ENCODE data around the gene OSBPL1A. TPM values are rescaled to one million over a fixed set of nuclear protein-coding genes. Genes with fewer than 3 reads are reported as not detected.

The OSBPL1A gene
- polyA plus RNA-seq, 1 of the 3 experiments (the other 2 are of a cell fraction) = 21.3 TPM

- no peak for TF ChIP-seq MAX (IDR thresholded peaks at IDR 0.05; ENCODE audit: low read depth)
- TF ChIP-seq FOXJ3 (CRISPR knock-in tag; IDR thresholded peaks at IDR 0.05) = no peak
These were observed 5.5 kb upstream of the OSBPL1A start (continued) for GRCh38 chr18:24403076-24403475.

GRCh38 chr18:24402209-24402785 is 4.7 kb upstream of the OSBPL1A start:
- H3K4me1 ChIP-seq (ENCODE audit: control insufficient read depth in 1 of 2, insufficient read depth in 2 of 2, low read depth in 1 of 2, low read length in 1 of 2) = peaks cover 0 to 7% of the 10 kb centered on the region in 2 experiments; a peak in 2 of 4 replicates
- no peak for DNase-seq
- no peak overlapping the region for H3K9ac ChIP-seq
- H3K9me2 ChIP-seq = no peaks in the 10 kb centered on the region
- no peak for TF ChIP-seq FOSL2 (IDR thresholded peaks at IDR 0.05; ENCODE audit: borderline replicate concordance, low read depth)
- TF ChIP-seq CTCF (IDR thresholded peaks at IDR 0.05) = peak; percentile 39
- H3K36me3 ChIP-seq (replicated peaks in 1 of 2; ENCODE audit: control insufficient read depth in 1 of 2, insufficient read depth in 2 of 2, low read length in 1 of 2) = no peaks in the 10 kb centered on the region
- H3K27me3 ChIP-seq (ENCODE audit: insufficient read depth) = no peaks in the 10 kb centered on the region; the same call in 1 of the 2 replicates
- no peak overlapping the region for H3K4me3 ChIP-seq (ENCODE audit: low read depth in 2 of 2, low read length in 1 of 2)
- H4K20me1 ChIP-seq (ENCODE audit: insufficient read depth) = no peaks in the 10 kb centered on the region
- no peak overlapping the region for H3K4me2 ChIP-seq
- ChIA-PET POLR2A (no interaction called here), CTCF (no interaction called here)
- WGBS (ENCODE audit: low lambda C conversion rate) = 95% methylated on average over 6 of the region's 6 CpGs
- H3K27ac ChIP-seq (ENCODE audit: low read depth in 2 of 2, low read length in 1 of 2) = no peak overlapping the region
- H3K9me3 ChIP-seq = no peaks in the 10 kb centered on the region
- no peaks in the 10 kb centered on the region for H3K79me2 ChIP-seq (ENCODE audit: insufficient read depth)
- no peak overlapping the region for H2AFZ ChIP-seq (ENCODE audit: low read depth)
- H3F3A ChIP-seq (replicated peaks; ENCODE audit: insufficient read depth) = peaks cover 8% of the 10 kb centered on the region

- H3K4me1 ChIP-seq (ENCODE audit: control insufficient read depth in 1 of 2, insufficient read depth in 2 of 2, low read depth in 1 of 2, low read length in 1 of 2) = peaks cover 3 to 7% of the 10 kb centered on the region in 2 experiments; a peak in 3 of 4 replicates
- H3K4me3 ChIP-seq (ENCODE audit: low read depth in 2 of 2, low read length in 1 of 2) = no peak overlapping the region
- H3F3A ChIP-seq (replicated peaks; ENCODE audit: insufficient read depth) = peaks cover 8% of the 10 kb centered on the region
- DNase-seq = no peak
- 92% methylated on average over 2 of the region's 2 CpGs for WGBS (ENCODE audit: low lambda C conversion rate)
- TF ChIP-seq MXI1 (IDR thresholded peaks at IDR 0.05; ENCODE audit: low read depth, low read length) = no peak
- no peak for TF ChIP-seq GABPA (IDR thresholded peaks at IDR 0.05; ENCODE audit: low read depth)
- no peak for TF ChIP-seq FOXJ3 (CRISPR knock-in tag; IDR thresholded peaks at IDR 0.05)
- TF ChIP-seq ZBTB33 (IDR thresholded peaks at IDR 0.05; ENCODE audit: borderline replicate concordance, low read depth) = no peak
- no peak for TF ChIP-seq RFX5 (IDR thresholded peaks at IDR 0.05; ENCODE audit: low read length)
- TF ChIP-seq NRF1 (IDR thresholded peaks at IDR 0.05; ENCODE audit: low read depth, low read length) = no peak
- TF ChIP-seq FOSL2 (IDR thresholded peaks at IDR 0.05; ENCODE audit: borderline replicate concordance, low read depth) = no peak
- no peak for TF ChIP-seq REST (IDR thresholded peaks at IDR 0.05; ENCODE audit: low read depth, low read length)
- no peak for TF ChIP-seq USF1 (IDR thresholded peaks at IDR 0.05; ENCODE audit: borderline replicate concordance, low read depth)
- TF ChIP-seq GATA2 (CRISPR knock-in tag; IDR thresholded peaks at IDR 0.05) = no peak
- TF ChIP-seq PBX3 (IDR thresholded peaks at IDR 0.05) = no peak
- TF ChIP-seq CHD2 (IDR thresholded peaks at IDR 0.05; ENCODE audit: low read length, partially characterized antibody) = no peak
- H3K4me2 ChIP-seq = no peak overlapping the region
- H3K79me2 ChIP-seq (ENCODE audit: insufficient read depth) = peaks cover 9% of the 10 kb centered on the region; the same call in 1 of the 2 replicates
- H3K36me3 ChIP-seq (replicated peaks in 1 of 2; ENCODE audit: control insufficient read depth in 1 of 2, insufficient read depth in 2 of 2, low read length in 1 of 2) = no peaks in the 10 kb centered on the region
- ChIA-PET POLR2A (no interaction called here), CTCF (no interaction called here)
- no peaks in the 10 kb centered on the region for H3K9me2 ChIP-seq
- H2AFZ ChIP-seq (ENCODE audit: low read depth) = 0 out of 2 replicates have a peak overlapping the region, but pooled peaks have one; percentile 35
- no peaks in the 10 kb centered on the region; the same call in 1 of the 2 replicates for H3K27me3 ChIP-seq (ENCODE audit: insufficient read depth)
- no peak overlapping the region for H3K27ac ChIP-seq (ENCODE audit: low read depth in 2 of 2, low read length in 1 of 2)
- H3K9ac ChIP-seq = no peak overlapping the region
- no peaks in the 10 kb centered on the region for H4K20me1 ChIP-seq (ENCODE audit: insufficient read depth)
- no peaks in the 10 kb centered on the region for H3K9me3 ChIP-seq
These were observed 3.0 kb upstream of the OSBPL1A start for GRCh38 chr18:24400587-24400986.

All from SK-N-SH (cell line).